ENCODE measurements around the gene FH.

FH gene

DNA sequence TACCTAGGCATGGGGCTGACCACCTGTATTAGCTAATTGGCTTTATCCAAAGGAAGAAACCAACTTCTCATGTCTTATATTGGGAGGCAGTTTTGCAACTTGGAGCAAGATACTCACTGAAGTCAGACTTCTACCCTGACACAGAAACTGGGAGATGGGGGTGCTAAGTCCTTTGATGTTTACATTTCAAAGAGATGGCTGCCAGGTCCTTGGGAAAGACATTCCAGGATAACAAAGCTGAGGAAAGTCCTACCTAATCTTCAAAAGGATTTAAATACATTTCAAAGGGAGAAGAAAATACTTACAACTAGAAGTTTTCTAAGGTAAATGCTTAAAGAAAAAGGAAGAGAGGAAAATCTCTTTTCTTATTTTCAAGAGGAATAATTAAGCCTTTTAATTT, 62.1 kb downstream of the FH start:
- DNase-seq (ENCODE audit: low read depth): no peak

DNA sequence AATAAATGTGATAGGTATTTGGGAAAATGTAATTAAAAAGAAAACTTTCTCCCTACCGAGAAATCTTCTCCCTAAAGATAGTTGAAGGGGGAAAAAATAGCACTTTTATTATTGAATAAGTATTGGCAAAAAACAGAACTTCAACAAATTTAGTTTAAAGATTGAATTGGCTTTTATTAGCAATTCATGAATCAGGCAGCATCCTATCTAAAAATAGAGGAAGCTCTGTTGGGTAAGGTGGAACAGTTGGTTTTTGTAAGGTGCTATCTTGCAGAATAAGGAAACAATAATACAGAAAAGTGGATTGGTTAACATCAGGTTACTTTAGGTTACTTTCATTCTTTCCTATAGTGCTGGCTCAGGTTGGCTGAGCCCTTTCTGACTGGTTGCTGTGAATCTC, 62.8 kb downstream of the FH start:
- DNase-seq (ENCODE audit: low read depth): no peak

DNA sequence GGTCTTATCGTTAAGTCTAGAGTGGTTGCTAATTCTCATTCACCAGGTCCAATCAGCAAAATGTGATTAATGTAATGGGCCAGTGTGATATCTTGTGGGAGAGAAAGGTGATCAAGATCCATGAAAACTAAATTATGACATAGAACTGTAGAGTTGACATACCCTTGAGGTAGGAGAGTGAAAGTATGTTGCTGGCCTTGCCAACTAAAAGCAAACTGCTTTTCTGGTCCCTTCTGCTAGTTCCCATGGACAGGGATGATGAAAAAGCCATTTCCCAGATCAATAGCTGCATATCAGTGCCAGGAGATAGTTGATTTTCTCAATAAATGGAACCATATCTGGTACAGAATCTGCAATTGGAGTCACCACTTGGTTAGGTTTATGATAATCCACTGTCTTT, 65.8 kb downstream of the FH start:
- no peak for DNase-seq (ENCODE audit: low read depth)

DNA sequence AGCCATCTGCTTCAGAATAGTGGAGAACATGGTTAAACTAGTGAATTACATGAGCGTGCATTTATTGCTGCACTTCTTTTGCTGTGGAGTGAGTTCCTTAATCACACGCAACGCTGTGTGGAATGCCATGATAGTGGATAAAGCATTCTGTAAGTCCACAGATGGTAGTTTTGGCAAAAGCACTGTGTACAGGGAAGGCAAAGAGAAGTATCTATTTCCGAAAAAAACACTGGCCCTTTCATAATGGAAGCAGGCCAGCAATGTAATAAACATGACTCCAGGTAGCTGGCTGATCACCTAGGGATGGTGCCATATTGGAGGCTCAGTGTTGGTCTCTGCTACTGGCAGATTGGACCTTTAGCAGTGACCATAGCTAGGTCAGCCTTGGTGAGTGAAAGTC, 67.6 kb downstream of the FH start:
- no peak for DNase-seq (ENCODE audit: low read depth)
